GM21529 (cell line): ENCODE results near the gene ZNF185.

ENCODE experiments used
- ATAC-seq: cut with Tn5 transposase; IDR thresholded peaks from one replicate; pipeline ENCODE4 v1.9.1; 2021; ENCODE audit not compliant: unreplicated experiment

ZNF185 gene

DNA sequence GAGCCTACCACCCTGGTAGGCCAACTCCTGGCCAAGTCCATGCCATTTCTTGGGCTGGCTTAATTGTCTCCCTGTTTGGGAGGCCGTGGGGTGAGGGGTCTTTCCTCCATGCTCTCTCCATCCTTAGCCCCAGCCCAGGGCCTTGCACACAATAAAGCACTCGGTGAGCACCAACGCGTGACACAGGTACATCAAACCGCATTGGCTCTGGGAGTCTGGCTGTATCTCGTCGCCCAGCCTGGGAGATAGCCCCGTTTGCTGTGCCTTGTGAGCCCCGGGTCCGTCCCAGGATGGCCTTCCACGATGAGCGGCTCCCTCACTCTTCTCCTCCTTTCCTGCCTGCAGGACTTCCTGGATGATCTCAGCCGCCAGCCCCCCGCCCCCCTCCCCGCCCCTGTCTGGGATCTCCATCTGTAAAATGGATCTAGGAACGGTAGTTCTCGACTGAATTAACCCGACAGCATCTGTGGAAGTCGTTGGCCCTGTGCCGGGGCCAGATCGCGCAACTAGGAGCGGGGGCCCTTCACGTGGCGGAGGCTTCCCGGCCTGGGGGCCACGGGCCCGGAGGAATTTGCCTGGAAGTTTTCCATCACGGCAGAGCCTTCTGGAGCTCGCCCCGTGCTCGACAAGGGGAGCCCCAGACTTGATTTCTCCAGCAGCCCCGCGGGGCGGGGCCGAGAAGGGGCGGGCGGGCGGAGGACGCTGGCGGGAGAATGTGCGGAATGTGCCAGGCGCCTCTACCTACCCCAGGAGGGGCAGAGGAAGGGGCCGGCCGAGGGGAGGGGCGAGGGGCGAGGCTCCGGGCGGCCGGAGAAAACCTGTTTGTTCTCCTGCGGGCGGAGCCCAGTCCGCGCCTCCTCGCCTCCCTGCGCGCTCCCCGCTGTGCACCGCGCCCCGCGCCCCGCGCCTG is at the start of gene ZNF185:
Gene ZNF185, plus strand, starts transcription at position 846 of the 910 bp plus-strand sequence. CDS start 16,423 bp downstream, outside the sequence.
- no peak for ATAC-seq

DNA sequence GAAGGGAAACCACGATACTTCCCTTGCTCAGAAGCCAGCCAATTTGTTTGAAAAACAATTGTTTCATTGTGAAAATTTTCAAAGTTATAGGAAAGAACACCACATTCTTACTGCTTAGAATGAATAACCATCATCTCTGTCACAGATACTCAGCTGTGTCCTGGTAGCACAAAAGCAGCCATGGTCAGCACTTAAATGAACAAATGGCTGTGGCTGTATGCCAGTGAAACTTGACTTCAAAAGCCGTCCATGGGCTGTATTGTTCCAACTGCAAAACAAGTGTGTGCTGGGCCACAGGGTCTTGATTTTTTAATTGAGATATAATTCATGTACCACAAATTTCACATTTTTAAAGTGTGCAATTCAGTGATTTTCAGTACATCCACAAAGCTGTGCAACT is 47.4 kb upstream of the ZNF185 start:
- ATAC-seq, result no peak

DNA sequence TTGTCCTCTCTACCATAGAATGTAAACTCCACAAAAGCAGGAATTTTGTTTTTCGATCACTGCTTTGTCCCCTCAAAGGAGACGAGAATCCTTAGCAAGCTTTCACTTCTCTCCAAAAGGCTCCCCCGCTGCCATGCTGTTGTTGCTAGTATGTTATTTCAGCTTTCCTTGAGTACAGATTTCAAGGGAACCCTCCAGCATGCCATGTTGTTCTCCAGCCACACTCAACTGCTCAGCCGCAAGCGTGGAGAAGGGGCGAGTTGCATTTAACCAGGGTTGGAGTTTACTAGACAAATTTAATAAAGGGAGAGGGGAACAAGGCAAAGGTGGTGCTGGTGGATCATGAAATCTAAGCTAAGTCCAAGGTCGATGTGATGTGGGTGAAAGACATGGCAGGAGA is 43.9 kb upstream of the ZNF185 start:
- no peak for ATAC-seq

DNA sequence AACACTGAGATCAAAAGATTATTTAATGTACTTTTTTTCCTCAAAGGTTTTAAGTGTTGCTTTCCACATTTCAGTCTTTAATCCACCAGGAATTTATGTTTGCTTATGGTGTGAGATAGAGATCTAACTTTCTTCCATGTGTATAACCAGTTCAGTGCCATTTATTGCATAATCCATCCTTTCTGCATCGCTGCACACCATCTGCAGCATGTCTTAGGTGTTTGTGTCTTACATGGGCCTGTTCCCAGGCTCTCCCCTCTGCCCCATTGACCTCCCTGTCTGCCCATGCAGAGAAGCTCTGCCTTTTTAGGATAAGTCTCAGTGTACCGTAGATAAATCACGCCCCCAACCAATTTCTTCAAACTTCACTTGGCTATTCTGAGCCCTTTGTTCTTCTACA is 36.8 kb upstream of the ZNF185 start:
- ATAC-seq, result no peak

DNA sequence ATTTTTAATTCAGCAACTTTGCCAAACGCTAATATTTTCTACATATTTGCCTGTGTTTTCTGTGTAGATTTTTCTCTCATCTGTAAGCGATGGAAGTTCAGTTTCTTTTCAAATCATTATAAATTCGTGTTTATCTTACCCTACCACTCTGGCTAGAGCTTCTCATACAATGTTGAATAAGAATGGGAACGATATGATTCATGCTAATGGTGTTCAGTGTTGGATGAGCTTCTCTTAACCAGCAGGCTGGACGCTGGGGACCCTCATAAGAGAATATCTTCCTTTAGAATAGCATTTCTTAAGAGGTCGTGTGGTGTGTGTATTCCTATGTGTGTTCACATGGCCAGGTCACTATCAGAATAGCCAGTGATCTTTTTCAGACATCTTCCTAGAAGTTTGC is 36.0 kb upstream of the ZNF185 start:
- no peak for ATAC-seq

DNA sequence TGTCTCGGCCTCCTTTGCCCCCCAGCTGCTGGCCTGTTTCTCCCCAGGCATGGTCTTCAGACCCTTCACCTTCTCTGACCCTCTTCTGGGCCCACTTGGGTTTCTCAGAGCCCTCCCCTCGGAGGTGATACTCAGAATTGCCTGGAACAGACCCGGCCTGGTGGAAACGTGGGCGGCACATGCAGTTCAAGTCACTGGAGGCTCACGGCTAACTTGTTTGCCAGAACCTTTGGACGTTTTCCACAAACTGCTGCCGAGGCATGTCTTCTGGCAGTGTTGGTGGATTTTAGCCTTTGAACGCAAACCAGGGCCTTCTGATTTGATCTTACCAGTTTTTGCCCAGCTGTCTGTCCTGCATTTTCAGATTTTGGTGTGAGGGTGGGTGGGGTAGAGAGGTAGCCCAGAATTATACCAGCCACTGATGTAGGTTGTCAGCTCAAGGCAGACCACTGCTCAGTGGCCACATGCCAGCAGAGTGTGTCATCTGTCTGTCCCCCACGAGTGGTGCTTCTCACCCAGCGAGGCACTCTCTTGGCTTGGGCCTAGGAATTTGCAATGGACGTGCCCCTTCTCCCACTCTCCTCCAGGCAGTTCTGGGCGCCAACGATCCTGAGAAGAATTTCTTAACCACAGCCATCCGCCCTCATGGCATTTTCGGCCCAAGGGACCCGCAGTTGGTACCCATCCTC is 32.5 kb upstream of the ZNF185 start:
- no peak for ATAC-seq

DNA sequence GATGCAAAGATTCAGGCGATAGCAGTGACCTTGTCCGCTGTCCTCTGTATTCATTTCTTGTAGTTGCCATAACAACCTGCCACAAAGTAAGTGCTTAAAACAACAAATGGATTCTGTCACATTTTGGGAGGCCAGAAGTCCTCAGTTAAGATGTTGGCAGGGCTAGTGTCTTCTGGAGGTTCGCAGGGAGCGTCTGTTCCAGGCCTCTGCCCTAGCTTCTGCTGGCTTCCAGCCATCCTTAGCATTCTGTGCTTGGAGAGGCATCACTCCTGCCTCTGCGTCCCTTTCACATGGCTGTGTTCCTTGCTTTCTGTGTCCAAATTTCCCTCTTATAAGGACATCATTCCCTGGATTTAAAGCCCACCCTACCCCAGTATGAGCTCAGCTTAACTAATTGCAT is 31.5 kb upstream of the ZNF185 start:
- no peak for ATAC-seq

DNA sequence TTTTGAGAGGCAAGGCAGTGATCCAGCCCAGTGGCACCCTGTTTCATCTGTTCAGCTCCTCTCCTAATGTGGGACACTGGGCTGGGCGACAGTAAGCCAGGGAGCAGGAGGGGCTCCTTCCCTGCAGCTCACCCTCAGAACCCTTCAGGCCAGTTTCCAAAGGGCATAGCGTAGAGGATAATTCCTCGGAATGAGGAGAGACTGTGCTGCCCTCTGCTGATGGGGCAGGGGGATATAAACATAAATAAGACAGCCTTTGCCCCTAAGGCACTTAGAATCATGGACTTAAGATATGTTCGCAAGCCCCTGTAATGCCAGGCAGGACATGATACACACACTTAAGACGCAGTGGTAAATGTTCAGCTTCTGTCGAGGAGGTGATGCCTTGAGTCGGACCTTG is 27.9 kb upstream of the ZNF185 start:
- ATAC-seq, result no peak

DNA sequence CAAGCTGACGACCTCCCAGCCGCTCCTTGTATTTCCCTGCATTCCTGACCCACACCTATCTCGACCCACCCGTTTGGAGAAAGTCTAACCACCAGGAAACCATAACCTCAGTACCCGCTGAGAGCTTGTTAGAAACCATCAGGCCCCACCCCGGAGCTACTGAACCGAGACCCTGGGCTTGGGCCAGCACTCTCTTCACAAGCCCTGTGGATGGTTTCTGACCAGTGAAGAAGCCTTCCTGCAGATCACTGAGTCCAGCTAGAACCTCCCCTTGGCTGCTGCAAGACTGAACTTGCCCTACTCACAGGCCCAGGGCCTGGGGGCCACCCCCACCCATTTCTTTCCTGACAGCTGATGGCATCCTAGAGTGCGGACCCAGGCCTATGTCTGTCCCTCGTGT is 26.6 kb upstream of the ZNF185 start:
- no peak for ATAC-seq

DNA sequence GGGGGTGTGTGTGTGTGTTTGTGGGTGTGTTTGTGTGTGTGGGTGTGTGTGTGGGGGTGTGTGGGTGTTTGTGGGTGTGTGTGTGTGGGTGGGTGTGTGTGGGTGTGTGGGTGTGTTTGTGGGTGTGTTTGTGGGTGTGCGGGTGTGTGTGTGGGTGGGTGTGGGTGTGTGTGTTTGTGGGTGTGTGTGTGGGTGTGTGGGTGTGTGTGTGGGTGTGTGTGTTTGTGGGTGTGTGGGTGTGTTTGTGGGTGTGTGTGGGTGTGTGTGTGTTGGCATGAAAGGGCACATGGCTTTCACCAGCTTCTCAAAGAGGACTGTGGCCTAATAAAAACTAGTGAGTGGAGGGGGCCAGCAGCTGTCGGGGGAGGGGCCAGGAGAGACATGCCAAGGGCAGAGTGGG is 25.3 kb upstream of the ZNF185 start:
- no peak for ATAC-seq

DNA sequence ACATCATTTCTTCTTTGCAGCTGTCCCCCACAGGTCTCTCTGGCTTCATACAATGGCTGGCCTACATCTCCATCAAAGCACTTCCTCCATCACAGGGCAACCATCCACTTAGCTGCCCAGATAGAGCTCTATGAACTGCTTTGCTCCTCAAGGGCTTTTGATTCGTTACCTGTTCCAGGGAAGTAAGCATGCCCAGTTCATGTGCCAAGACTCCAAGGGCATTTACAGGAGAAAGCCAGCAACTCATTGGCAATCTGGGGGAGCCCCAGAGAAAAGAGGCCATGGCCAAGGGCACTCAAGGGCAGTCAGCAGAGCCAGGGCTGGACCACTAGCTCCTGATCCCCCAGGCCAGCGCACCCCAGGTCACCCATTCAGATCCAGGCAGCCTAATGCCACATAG is 24.5 kb upstream of the ZNF185 start:
- no peak for ATAC-seq

DNA sequence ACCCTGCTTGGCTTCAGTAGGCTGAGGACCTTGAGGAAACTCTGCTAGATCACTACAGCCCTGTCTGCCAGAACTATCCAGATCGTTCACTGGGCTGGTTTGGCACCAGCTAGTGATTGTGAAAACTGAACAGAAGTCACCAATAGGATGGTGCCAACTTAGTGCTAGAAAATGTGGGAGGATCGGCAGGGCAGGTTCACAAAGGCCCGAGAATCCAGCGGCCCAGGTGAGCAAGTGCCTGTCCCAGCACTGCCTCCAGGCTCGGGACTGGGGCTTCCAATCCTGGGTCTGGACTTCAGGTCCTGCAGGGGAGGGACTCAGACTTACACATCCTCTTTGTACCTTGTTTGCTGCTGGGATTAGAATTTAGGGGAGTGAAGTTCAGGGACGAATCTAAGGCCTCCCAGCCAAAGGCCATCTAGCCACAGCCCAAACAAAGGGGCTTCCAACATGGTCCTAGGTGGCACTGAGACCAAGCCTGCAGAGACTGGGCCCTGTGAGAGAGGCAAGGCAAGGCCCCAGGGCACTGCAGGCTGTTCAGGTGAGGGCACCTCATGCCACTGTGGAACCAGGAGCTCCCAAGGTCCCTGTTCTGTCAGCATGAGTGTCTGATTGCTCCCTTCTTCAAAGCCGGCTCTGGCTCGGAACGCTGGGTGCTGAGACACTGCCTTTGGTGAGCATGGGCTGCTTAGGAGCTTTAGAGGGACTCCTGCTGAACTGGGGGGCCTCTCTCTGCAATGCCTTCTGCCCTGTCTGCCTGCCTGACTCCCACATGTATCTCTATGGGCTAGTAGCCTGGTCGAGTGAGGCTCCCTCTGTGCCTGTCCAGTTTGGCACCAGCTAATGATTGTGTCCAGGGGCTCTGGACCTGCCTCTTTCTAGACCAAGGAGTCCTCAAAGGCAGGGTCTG is 20.7 kb upstream of the ZNF185 start:
- ATAC-seq, result no peak

DNA sequence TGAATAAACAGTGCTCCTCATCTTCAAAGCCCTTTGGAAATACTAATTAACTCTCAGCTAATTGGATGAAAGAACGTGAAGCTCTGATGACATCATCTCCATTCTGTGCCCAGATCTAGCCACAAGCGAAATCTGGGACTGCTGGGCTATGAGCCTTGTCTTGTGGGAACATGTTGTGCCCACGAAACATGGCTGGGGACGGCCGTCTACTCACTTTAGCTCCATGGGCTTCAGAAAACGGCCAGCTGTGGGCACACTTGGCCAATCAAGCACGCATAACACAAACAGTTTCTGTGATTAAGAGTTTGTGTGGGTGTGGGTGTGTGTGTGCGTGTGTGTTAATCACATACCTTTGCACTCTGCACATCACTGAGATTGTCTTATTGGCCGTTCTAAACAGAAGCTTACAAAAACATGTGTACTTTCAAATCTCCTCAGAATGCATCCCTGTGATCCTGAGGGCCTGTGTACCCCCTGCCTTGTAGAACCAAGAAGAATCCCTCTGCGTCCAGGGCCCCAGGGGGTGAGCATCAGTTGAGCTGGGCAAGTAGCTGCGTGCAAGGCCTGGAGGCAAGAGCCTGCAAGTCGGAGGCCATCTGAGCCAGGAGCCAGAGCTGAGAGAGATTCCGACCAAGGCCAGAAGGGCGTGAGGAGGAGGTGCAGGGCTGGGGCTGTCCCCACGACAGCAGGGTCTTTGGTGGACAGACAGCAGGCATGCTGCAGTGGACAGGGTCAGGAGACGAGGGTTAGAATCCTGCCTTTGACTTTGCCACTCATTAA is 18.7 kb upstream of the ZNF185 start:
- no peak for ATAC-seq

DNA sequence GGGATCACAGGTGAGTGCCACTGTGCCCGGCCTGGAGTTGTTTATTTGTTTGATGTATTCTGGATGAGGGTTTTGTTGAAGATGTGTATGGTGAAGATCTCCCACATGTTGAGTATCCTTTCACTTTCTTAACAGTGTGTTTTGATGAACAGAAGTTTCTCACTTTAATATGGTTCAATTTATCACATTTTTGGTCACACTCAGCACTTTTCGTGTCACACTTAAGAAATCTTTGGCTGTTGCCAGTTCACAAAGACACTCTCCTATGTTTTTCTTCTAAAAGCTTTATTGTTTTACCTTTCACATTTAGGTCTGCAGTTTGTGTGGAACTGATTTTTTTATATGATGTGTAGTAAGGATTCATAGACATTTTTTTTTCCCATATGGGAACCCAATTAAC is 16.6 kb upstream of the ZNF185 start:
- no peak for ATAC-seq

DNA sequence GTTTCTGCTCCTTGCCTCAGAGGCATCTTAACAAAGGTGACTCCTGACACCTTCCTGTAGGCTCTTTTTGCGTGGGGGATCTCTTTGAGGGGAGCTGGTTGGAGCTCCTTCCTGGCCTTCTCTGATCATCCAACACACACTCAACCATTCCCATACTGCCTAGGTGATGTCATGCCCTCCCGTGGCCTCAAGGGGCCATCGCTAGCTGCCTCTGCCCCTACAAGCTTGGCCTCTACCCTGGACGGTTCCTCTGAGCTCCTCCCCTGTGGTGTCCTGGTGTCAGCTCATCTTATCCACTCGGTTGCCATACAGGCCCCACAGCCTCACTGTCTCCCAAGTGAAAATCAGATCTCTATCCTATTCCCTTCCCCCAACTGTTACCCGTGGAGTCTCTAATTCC is 13.7 kb upstream of the ZNF185 start:
- ATAC-seq, result no peak

DNA sequence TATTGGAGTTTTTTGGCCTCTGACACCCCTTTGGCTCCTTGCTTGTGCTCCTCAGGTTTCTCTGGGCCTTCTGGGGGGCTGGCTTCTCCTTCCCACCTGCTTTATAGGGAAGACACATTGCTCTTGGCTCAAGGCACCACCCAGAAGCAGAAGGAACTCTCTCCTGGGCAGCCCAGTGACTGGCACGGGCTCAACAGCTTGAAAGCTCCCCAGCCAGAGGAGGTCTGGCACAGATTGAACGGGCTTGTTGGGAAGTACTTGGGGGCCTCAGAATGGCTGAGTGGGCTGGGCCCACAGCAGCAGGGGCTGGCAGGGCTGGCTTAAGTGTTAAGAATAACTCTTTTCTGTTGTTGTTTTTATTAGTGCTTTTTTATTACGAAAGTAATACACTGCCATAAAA is 11.2 kb upstream of the ZNF185 start:
- no peak for ATAC-seq

DNA sequence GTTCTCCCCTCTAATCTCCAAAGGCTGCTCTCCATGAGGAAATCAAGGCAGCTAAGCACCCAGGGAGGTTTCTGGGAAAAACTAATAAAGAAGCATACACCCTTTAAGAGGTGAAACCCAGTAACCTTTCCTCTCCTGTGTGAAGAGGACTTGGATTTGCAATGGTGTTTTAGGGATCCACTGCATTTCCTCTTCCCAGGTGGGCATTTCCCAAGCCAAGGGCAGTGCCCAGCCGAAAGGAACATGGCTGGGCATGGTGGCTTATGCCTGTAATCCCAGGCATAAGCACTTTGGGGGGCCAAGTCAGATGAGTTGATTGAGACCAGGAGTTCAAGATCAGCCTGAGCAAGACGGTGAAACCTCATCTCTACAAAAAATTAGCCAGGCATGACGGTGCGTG is 5.4 kb upstream of the ZNF185 start:
- ATAC-seq, result no peak

DNA sequence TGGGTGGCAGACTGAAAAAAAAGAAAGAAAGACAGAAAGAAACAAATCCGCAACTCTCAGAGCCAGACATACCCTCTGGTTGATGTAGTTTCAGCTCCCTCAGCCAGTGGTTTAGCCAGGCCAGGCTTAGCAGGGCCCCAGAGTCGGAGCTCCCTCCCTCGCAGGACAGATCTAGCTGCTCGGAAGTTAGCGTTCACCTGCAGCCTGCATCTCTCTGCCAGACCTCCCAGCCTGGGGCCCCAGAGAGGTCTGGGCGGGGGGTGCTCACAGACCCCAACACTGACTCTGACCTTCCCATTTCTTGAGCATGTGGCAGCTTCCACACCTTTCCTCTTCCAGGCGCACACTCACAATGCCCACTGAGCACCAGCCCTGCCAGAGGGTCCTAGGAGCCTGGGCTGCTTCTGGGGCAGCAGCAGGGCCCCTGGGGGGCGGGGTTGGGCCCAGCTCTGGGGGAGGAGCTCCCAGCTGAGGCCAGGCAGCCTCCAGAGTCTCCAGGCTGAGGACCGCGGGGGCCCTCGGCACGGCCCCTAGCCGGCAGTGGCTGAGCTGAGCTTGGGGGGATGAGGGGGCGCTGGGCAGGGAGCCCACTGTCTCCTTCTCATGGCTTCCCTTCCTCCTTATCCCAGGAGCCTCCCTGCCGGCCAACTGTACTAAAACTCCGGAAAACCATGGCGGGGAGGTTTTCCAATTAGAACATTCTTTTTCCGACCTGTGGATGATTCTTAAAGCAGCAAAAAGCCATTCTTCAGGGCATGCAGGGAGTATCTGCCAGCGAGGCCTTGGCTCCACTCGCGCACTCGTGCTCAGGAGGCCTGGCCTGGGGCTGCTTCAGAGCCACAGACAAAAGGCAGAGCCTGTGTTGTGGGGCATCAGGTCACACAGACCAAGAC is 4.6 kb upstream of the ZNF185 start:
- ATAC-seq, result no peak

DNA sequence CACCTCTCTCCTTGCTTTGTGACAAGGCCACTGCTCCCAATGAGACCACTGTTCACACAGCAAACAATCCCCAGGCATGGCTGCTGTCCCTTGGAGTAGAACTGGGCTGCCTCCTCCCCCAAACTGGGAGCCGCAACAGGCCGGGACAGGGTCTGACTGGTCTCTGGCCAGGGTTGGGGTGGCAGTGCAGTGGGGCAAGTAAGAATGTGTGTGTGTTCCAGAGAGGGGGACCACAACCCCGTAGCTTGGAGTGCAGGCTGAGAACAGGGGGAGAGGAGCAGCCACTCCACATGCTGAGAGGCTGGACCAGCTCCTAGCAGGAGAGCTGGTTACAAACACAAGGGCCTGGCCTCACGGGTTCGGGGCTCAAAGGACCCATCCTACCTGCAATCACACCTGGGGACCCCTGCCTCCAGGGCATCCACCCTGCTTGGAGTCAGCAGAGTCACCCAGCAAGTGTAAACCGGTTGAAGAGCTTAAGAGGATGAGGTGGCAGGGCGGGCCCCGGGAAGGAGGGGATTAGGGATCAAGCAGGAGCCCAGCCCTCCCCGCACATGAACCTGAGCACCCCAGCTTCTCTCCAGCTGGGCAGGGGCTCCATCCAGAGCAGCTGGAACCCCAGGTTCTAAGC is 3.8 kb upstream of the ZNF185 start:
- ATAC-seq, result no peak
